ENCODE measurements around the gene ASIC2.

- TF ChIP-seq, protein P1, sequence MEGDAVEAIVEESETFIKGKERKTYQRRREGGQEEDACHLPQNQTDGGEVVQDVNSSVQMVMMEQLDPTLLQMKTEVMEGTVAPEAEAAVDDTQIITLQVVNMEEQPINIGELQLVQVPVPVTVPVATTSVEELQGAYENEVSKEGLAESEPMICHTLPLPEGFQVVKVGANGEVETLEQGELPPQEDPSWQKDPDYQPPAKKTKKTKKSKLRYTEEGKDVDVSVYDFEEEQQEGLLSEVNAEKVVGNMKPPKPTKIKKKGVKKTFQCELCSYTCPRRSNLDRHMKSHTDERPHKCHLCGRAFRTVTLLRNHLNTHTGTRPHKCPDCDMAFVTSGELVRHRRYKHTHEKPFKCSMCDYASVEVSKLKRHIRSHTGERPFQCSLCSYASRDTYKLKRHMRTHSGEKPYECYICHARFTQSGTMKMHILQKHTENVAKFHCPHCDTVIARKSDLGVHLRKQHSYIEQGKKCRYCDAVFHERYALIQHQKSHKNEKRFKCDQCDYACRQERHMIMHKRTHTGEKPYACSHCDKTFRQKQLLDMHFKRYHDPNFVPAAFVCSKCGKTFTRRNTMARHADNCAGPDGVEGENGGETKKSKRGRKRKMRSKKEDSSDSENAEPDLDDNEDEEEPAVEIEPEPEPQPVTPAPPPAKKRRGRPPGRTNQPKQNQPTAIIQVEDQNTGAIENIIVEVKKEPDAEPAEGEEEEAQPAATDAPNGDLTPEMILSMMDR (IDR thresholded peaks at IDR 0.05): no peak
- no peak for TF ChIP-seq ZFX (IDR thresholded peaks at IDR 0.05; ENCODE audit: borderline replicate concordance)
Observed at GRCh38 chr17:33262266-33263123, 30.6 kb downstream of the ASIC2 start.
